ENCODE data around the gene RAB41. TPM values are rescaled to one million over a fixed set of nuclear protein-coding genes. Genes with fewer than 3 reads are reported as not detected.

RAB41 gene
- total RNA-seq = not detected in 2 replicates

GRCh38 chrX:70281951-70282350 lies at the start of gene RAB41:
TSS of gene RAB41 (plus strand) at chrX:70282172. CDS start at chrX:70282218, 46 bp downstream.

GRCh38 chrX:70234355-70234754 lies 47.6 kb upstream of the RAB41 start, which contains the start of gene AWAT1:
TSS of gene AWAT1 (plus strand) at chrX:70234655. CDS start at chrX:70234696, 41 bp downstream.

GRCh38 chrX:70260104-70260503 lies 21.9 kb upstream of the RAB41 start, which contains the start of gene P2RY4:
TSS of gene P2RY4 (minus strand) at chrX:70260204. CDS start at chrX:70259624, 580 bp downstream.

GRCh38 chrX:70268034-70268433 lies 13.9 kb upstream of the RAB41 start, which contains the start of gene ARR3:
TSS of gene ARR3 (plus strand) at chrX:70268334. CDS start at chrX:70269386, 1,052 bp downstream.

GRCh38 chrX:70289793-70290770 lies 8.1 kb downstream of the RAB41 start, which contains the start of the genes KIF4A and PDZD11:
TSS of gene KIF4A (plus strand) at chrX:70290104. CDS start at chrX:70290459, 355 bp downstream.
TSS of gene PDZD11 (minus strand) at chrX:70289927. CDS start at chrX:70289341, 586 bp downstream.

Small RNA genes within 50 kb of the gene (small RNA-seq; reads per million reads assigned to genes)
- 0.16 reads per million for gene RNA5SP507 (ENCODE audit: low replicate concordance)

Other genes with a start within 250 kb of the RAB41 start
- not detected in 2 replicates for gene AWAT2, start 232.2 kb upstream of the RAB41 start, total RNA-seq
- gene OTUD6A, start 219.7 kb upstream of the RAB41 start, total RNA-seq = not detected in 2 replicates
- 38.5 and 160 TPM in 2 replicates for gene IGBP1, start 148.7 kb upstream of the RAB41 start, total RNA-seq
- not detected in 2 replicates for gene DGAT2L6, start 104.7 kb upstream of the RAB41 start, total RNA-seq
- not detected in 2 replicates for gene AWAT1, start 47.5 kb upstream of the RAB41 start, total RNA-seq
- gene P2RY4, start 22.0 kb upstream of the RAB41 start, total RNA-seq = 0.14 and 0.22 TPM in 2 replicates
- gene ARR3, start 13.8 kb upstream of the RAB41 start, total RNA-seq = not detected in 2 replicates
- 39.0 and 49.1 TPM in 2 replicates for gene PDZD11, start 7.8 kb downstream of the RAB41 start, total RNA-seq
- 1.1 and 24.6 TPM in 2 replicates for gene KIF4A, start 7.9 kb downstream of the RAB41 start, total RNA-seq
- not detected in 2 replicates for gene GDPD2, start 141.1 kb downstream of the RAB41 start, total RNA-seq
- 14.2 and 21.3 TPM in 2 replicates for gene DLG3, start 162.7 kb downstream of the RAB41 start, total RNA-seq